KBM-7 (cell line): ENCODE measurements around the gene RCOR1.
"Not testable (repeated sequence)": the region's sequence is repeated elsewhere in the genome, so short reads cannot be mapped to it uniquely, and the experiment has no call there.

ENCODE experiments used
- DNase-seq: peaks from one replicate; pipeline ENCODE4 v3.0.0-alpha.2; 2015
- in situ Hi-C: fragments of 300-500 bp; cut with MboI; formaldehyde crosslinking; loops from 2 replicates; pipeline ENCODE4 v1.14.3; 2020; ENCODE audit warnings: low sequenced_read_pairs, low pct_unique_long_range_greater_than_20kb, mixed read lengths

Gene RCOR1

GRCh38 chr14:102754370-102755262 is 162.2 kb downstream of the RCOR1 start:
- in situ Hi-C loops: no loop called here
- no peak for DNase-seq

GRCh38 chr14:102757646-102758045 is 165.2 kb downstream of the RCOR1 start:
- DNase-seq: no peak
- in situ Hi-C loops: no loop called here

- in situ Hi-C loops: no loop called here
- no peak for DNase-seq
Observed at GRCh38 chr14:102758087-102758486, 165.6 kb downstream of the RCOR1 start.

GRCh38 chr14:102759456-102760187 is 167.2 kb downstream of the RCOR1 start:
- in situ Hi-C loops: no loop called here
- no peak for DNase-seq

GRCh38 chr14:102760496-102761193 is 168.2 kb downstream of the RCOR1 start:
- no peak for DNase-seq
- in situ Hi-C loops: no loop called here

- no peak for DNase-seq
- in situ Hi-C loops: no loop called here
Observed at GRCh38 chr14:102761206-102761605, 168.8 kb downstream of the RCOR1 start.

GRCh38 chr14:102764220-102764671 is 171.8 kb downstream of the RCOR1 start:
- DNase-seq: no peak
- in situ Hi-C loops: no loop called here

- in situ Hi-C loops: not testable (repeated sequence)
Observed at GRCh38 chr14:102765770-102766169, 173.3 kb downstream of the RCOR1 start.

GRCh38 chr14:102768223-102769048 is 176.0 kb downstream of the RCOR1 start:
- DNase-seq: peak; percentile 73
- in situ Hi-C loops: no loop called here

More at GRCh38 chr14:102765770-102766169, 173.3 kb downstream of the RCOR1 start:
- not testable (repeated sequence) for DNase-seq

- DNase-seq: no peak
- in situ Hi-C loops: no loop called here
Observed at GRCh38 chr14:102769049-102769327, 176.5 kb downstream of the RCOR1 start.

GRCh38 chr14:102770147-102771123 is 178.0 kb downstream of the RCOR1 start:
- in situ Hi-C loops: no loop called here
- DNase-seq: no peak

GRCh38 chr14:102771144-102771543 is 178.7 kb downstream of the RCOR1 start:
- no peak for DNase-seq
- in situ Hi-C loops: no loop called here

GRCh38 chr14:102772781-102773570 is 180.5 kb downstream of the RCOR1 start:
- in situ Hi-C loops: no loop called here
- DNase-seq: peak; percentile 30

GRCh38 chr14:102774391-102775153 is 182.1 kb downstream of the RCOR1 start:
- in situ Hi-C loops: no loop called here
- DNase-seq: peak; percentile 90

GRCh38 chr14:102775855-102776760 is 183.7 kb downstream of the RCOR1 start:
- no peak for DNase-seq
- in situ Hi-C loops: no loop called here
